Measurements from ENCODE around the gene TRIM26. TPM values are rescaled to one million over a fixed set of nuclear protein-coding genes. Genes with fewer than 3 reads are reported as not detected.

TRIM26 gene
- total and polyA plus RNA-seq, 4 donors, result 32.1 to 51.4 (median 38.1) TPM

GRCh38 chr6:30195951-30196350 lies 17.3 kb downstream of the TRIM26 start:
- H3K27me3 ChIP-seq (ENCODE audit: control insufficient read depth in 3 of 3, insufficient read depth in 3 of 3, low read length in 2 of 3), result no peaks in the 10 kb centered on the region
- H3K9me3 ChIP-seq (ENCODE audit: control insufficient read depth in 4 of 4, insufficient read depth in 3 of 4, low read length in 3 of 4), result peaks cover 0 to 2% (median 0%) of the 10 kb centered on the region in 4 donors
- H3K27ac ChIP-seq (ENCODE audit: low read depth in 1 of 2, low read length in 1 of 2), result no peak overlapping the region
- TF ChIP-seq CTCF (IDR thresholded peaks at IDR 0.05; ENCODE audit: control extremely low read depth, extremely low read depth), result no peak
- ATAC-seq (ENCODE audit: insufficient read depth, low FRiP score), result no peak
- no peak overlapping the region for H3K4me3 ChIP-seq
- peaks cover 12 to 54% (median 28%) of the 10 kb centered on the region in 4 donors for H3K36me3 ChIP-seq (ENCODE audit: control insufficient read depth in 4 of 4, insufficient read depth in 4 of 4, low read length in 4 of 4)
- whole genome bisulfite sequencing, 2 donors, result 97 to 100% methylated on average over 1 of the region's 1 CpG
- H3K9ac ChIP-seq (ENCODE audit: insufficient read depth in 1 of 2, low read length in 2 of 2), result no peak overlapping the region
- DNase-seq, result no peak
- H3K4me1 ChIP-seq (ENCODE audit: control insufficient read depth in 5 of 5, insufficient read depth in 5 of 5, low read length in 5 of 5), result peaks cover 0 to 2% (median 0%) of the 10 kb centered on the region in 5 donors

- DNase-seq (no peak), ATAC-seq (ENCODE audit: insufficient read depth, low FRiP score) (no peak)
- TF ChIP-seq CTCF (IDR thresholded peaks at IDR 0.05; ENCODE audit: control extremely low read depth, extremely low read depth), result no peak
- no peaks in the 10 kb centered on the region for H3K4me1 ChIP-seq (ENCODE audit: control insufficient read depth in 5 of 5, insufficient read depth in 5 of 5, low read length in 5 of 5)
- H3K36me3 ChIP-seq (ENCODE audit: control insufficient read depth in 4 of 4, insufficient read depth in 4 of 4, low read length in 4 of 4), result peaks cover 14 to 56% (median 29%) of the 10 kb centered on the region in 4 donors
- no peak overlapping the region for H3K9ac ChIP-seq (ENCODE audit: insufficient read depth in 1 of 2, low read length in 2 of 2)
- no peak overlapping the region for H3K4me3 ChIP-seq
- H3K27ac ChIP-seq (ENCODE audit: low read depth in 1 of 2, low read length in 1 of 2), result no peak overlapping the region
- peaks cover 0 to 2% (median 0%) of the 10 kb centered on the region in 4 donors for H3K9me3 ChIP-seq (ENCODE audit: control insufficient read depth in 4 of 4, insufficient read depth in 3 of 4, low read length in 3 of 4)
- no peaks in the 10 kb centered on the region for H3K27me3 ChIP-seq (ENCODE audit: control insufficient read depth in 3 of 3, insufficient read depth in 3 of 3, low read length in 2 of 3)
- 91 to 96% methylated on average over 8 of the region's 8 CpGs for WGBS, 2 donors
These were observed 18.2 kb downstream of the TRIM26 start for GRCh38 chr6:30194797-30195690.

- Histone ChIP-seq H3K4me1 (ENCODE audit: control insufficient read depth in 5 of 5, insufficient read depth in 5 of 5, low read length in 5 of 5) (no peaks in the 10 kb centered on the region), H3K4me3 (no peak overlapping the region), H3K27ac (ENCODE audit: low read depth in 1 of 2, low read length in 1 of 2) (no peak overlapping the region), H3K36me3 (ENCODE audit: control insufficient read depth in 4 of 4, insufficient read depth in 4 of 4, low read length in 4 of 4) (peaks cover 26 to 52% (median 33%) of the 10 kb centered on the region in 4 donors), H3K9ac (ENCODE audit: insufficient read depth in 1 of 2, low read length in 2 of 2) (no peak overlapping the region), H3K9me3 (ENCODE audit: control insufficient read depth in 4 of 4, insufficient read depth in 3 of 4, low read length in 3 of 4) (no peaks in the 10 kb centered on the region), H3K27me3 (ENCODE audit: control insufficient read depth in 3 of 3, insufficient read depth in 3 of 3, low read length in 2 of 3) (no peaks in the 10 kb centered on the region)
- ATAC-seq (ENCODE audit: insufficient read depth, low FRiP score) (no peak), DNase-seq (no peak)
- TF ChIP-seq CTCF (IDR thresholded peaks at IDR 0.05; ENCODE audit: control extremely low read depth, extremely low read depth), result no peak
- 95% methylated on average over 7 of the region's 7 CpGs for WGBS, 2 donors
These were observed 21.1 kb downstream of the TRIM26 start for GRCh38 chr6:30192076-30192475.
